Ishikawa (cell line): ENCODE data around the gene NR1H2.

Experiments used
- CEBPB ChIP-seq: IDR thresholded peaks from 2 replicates; pipeline ENCODE4 v1.6.1; 2012
- CREB1 ChIP-seq: IDR thresholded peaks from 2 replicates; pipeline ENCODE4 v1.6.1; 2012; ENCODE audit warnings: low read depth
- EGR1 ChIP-seq: IDR thresholded peaks from 2 replicates; pipeline ENCODE4 v1.6.1; 2012
- EP300 ChIP-seq: IDR thresholded peaks from 2 replicates; pipeline ENCODE4 v1.6.1; 2012; ENCODE audit warnings: borderline replicate concordance
- FOXM1 ChIP-seq: IDR thresholded peaks from 2 replicates; pipeline ENCODE4 v1.6.1; 2012; ENCODE audit warnings: low read depth, borderline replicate concordance
- NFIC ChIP-seq: IDR thresholded peaks from 2 replicates; pipeline ENCODE4 v1.6.1; 2012
- RAD21 ChIP-seq: IDR thresholded peaks from 2 replicates; pipeline ENCODE4 v1.6.1; 2012; ENCODE audit warnings: low read depth
- TAF1 ChIP-seq: IDR thresholded peaks from 2 replicates; pipeline ENCODE4 v1.6.1; 2012; ENCODE audit warnings: low read depth, mild to moderate bottlenecking
- TEAD4 ChIP-seq: IDR thresholded peaks from 2 replicates; pipeline ENCODE4 v1.6.1; 2012
- YY1 ChIP-seq: IDR thresholded peaks from 2 replicates; pipeline ENCODE4 v1.6.1; 2012; ENCODE audit warnings: low read depth
- TF ChIP-seq, protein P1 (sequence below): IDR thresholded peaks from 2 replicates; pipeline ENCODE4 v1.6.1; 2012
- TF ChIP-seq, protein P2 (sequence below): IDR thresholded peaks from 2 replicates; pipeline ENCODE4 v1.6.1; 2012; ENCODE audit warnings: low read depth, mild to moderate bottlenecking

DNA sequence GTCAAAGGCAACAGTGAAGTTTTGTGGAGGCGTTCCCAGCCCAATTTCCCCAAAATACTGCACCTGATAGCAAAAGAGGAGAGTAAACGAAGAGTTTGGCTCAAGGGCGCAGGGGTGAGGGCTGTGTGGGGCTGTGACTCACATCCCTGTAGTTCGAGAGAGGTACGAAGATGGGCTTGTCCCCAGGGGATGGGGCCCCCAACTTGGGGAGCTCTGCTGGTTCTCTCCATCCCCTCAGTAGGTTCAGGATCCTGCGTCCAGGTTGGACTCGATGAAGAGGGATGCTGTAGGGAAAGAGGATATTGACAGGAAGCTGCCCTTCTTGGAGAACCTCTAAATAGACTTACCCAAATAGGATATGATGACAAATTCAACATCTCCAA, 14.2 kb upstream of the NR1H2 start:
- TF ChIP-seq TEAD4: no peak
- TF ChIP-seq RAD21: no peak
- TF ChIP-seq FOXM1: no peak
- TF ChIP-seq CEBPB: no peak
- TF ChIP-seq, protein P1, sequence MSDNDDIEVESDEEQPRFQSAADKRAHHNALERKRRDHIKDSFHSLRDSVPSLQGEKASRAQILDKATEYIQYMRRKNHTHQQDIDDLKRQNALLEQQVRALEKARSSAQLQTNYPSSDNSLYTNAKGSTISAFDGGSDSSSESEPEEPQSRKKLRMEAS: no peak
- no peak for TF ChIP-seq CREB1
- TF ChIP-seq EGR1: no peak
- TF ChIP-seq, protein P2, sequence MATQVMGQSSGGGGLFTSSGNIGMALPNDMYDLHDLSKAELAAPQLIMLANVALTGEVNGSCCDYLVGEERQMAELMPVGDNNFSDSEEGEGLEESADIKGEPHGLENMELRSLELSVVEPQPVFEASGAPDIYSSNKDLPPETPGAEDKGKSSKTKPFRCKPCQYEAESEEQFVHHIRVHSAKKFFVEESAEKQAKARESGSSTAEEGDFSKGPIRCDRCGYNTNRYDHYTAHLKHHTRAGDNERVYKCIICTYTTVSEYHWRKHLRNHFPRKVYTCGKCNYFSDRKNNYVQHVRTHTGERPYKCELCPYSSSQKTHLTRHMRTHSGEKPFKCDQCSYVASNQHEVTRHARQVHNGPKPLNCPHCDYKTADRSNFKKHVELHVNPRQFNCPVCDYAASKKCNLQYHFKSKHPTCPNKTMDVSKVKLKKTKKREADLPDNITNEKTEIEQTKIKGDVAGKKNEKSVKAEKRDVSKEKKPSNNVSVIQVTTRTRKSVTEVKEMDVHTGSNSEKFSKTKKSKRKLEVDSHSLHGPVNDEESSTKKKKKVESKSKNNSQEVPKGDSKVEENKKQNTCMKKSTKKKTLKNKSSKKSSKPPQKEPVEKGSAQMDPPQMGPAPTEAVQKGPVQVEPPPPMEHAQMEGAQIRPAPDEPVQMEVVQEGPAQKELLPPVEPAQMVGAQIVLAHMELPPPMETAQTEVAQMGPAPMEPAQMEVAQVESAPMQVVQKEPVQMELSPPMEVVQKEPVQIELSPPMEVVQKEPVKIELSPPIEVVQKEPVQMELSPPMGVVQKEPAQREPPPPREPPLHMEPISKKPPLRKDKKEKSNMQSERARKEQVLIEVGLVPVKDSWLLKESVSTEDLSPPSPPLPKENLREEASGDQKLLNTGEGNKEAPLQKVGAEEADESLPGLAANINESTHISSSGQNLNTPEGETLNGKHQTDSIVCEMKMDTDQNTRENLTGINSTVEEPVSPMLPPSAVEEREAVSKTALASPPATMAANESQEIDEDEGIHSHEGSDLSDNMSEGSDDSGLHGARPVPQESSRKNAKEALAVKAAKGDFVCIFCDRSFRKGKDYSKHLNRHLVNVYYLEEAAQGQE: no peak
- TF ChIP-seq NFIC: no peak
- TF ChIP-seq EP300: no peak
- TF ChIP-seq TAF1: no peak
- TF ChIP-seq YY1: no peak
